ENCODE measurements around the gene SNRPE.

GRCh38 chr1:203871114-203871880, 9.9 kb downstream of the SNRPE start:
- TF ChIP-seq CTCF (conservative IDR thresholded peaks at IDR 0.05) = peak; percentile 87
- no peak for TF ChIP-seq ZFX (IDR thresholded peaks at IDR 0.05)
